Measurements from ENCODE around the gene APOBEC3A. TPM values are rescaled to one million over a fixed set of nuclear protein-coding genes. Genes with fewer than 3 reads are reported as not detected.
"Not testable (repeated sequence)": the region's sequence is repeated elsewhere in the genome, so short reads cannot be mapped to it uniquely, and the experiment has no call there.

APOBEC3A gene
- total RNA-seq, 1 donor from 2014 or later: not detected

- Mint-ChIP-seq H3K27ac (ENCODE audit: unreplicated experiment) (no peak overlapping the region), H3K36me3 (ENCODE audit: low read depth) (peaks cover 4% of the 10 kb centered on the region), H3K27me3 (ENCODE audit: low read depth) (no peaks in the 10 kb centered on the region), H3K4me1 (peaks cover 6% of the 10 kb centered on the region), H3K9me3 (no peaks in the 10 kb centered on the region), H3K4me3 (no peak overlapping the region)
- DNase-seq (ENCODE audit: low read depth, low spot score): no peak
- TF ChIP-seq, protein P1, sequence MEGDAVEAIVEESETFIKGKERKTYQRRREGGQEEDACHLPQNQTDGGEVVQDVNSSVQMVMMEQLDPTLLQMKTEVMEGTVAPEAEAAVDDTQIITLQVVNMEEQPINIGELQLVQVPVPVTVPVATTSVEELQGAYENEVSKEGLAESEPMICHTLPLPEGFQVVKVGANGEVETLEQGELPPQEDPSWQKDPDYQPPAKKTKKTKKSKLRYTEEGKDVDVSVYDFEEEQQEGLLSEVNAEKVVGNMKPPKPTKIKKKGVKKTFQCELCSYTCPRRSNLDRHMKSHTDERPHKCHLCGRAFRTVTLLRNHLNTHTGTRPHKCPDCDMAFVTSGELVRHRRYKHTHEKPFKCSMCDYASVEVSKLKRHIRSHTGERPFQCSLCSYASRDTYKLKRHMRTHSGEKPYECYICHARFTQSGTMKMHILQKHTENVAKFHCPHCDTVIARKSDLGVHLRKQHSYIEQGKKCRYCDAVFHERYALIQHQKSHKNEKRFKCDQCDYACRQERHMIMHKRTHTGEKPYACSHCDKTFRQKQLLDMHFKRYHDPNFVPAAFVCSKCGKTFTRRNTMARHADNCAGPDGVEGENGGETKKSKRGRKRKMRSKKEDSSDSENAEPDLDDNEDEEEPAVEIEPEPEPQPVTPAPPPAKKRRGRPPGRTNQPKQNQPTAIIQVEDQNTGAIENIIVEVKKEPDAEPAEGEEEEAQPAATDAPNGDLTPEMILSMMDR (conservative IDR thresholded peaks at IDR 0.05): no peak
Observed at GRCh38 chr22:38987171-38987895, 29.9 kb downstream of the APOBEC3A start.

DNA sequence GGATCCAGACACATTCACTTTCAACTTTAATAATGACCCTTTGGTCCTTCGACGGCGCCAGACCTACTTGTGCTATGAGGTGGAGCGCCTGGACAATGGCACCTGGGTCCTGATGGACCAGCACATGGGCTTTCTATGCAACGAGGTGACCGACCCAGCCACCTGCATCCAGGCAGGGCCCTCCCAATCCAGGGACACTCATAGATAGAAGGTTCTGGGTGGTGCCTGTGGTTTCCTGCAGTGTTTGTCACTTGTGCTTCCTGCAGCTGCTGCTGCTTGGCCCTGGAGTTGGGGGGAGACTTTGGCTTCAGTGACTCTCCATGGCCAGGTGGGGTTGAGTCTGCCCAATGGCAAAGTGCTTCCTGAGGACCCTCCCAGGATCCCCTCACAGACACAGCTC is 32.1 kb downstream of the APOBEC3A start:
- no peaks in the 10 kb centered on the region for H3K27me3 Mint-ChIP-seq (ENCODE audit: low read depth)
- no peak overlapping the region for H3K27ac Mint-ChIP-seq (ENCODE audit: unreplicated experiment)
- no peaks in the 10 kb centered on the region for H3K36me3 Mint-ChIP-seq (ENCODE audit: low read depth)

GRCh38 chr22:38992871-38993371 is 35.5 kb downstream of the APOBEC3A start:
- H3K27me3 Mint-ChIP-seq (ENCODE audit: low read depth); H3K4me3 Mint-ChIP-seq; H3K27ac Mint-ChIP-seq (ENCODE audit: unreplicated experiment); H3K36me3 Mint-ChIP-seq (ENCODE audit: low read depth); H3K4me1 Mint-ChIP-seq; DNase-seq (ENCODE audit: low read depth, low spot score); H3K9me3 Mint-ChIP-seq: not testable (repeated sequence)

More for the DNA sequence above, 32.1 kb downstream of the APOBEC3A start:
- Mint-ChIP-seq H3K9me3 (no peaks in the 10 kb centered on the region), H3K4me1 (peaks cover 8% of the 10 kb centered on the region), H3K4me3 (no peak overlapping the region)
- no peak for DNase-seq (ENCODE audit: low read depth, low spot score)
- TF ChIP-seq, protein P1 (conservative IDR thresholded peaks at IDR 0.05): no peak

DNA sequence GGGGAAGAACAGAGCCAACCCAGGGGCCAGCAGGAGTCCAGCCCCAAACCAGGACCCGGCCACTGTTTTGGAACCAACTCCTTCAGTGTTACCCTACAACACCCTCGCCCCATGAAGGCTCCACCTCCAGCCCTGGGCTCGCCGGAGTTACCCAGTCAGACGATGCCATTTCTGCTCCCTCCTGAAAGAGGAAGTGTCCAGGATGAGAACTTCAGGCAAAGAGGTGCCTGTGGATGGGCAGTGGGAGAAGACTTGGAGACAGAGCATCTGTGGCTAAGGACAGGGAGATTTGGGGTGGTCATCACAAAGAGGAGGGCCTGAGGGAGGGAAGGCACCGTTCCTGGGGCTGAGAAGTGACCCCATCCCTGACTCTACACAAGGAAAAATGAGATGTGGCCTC is 38.7 kb downstream of the APOBEC3A start:
- no peaks in the 10 kb centered on the region for H3K36me3 Mint-ChIP-seq (ENCODE audit: low read depth)
- TF ChIP-seq, protein P1 (conservative IDR thresholded peaks at IDR 0.05): no peak
- H3K4me1 Mint-ChIP-seq: peaks cover 12% of the 10 kb centered on the region
- DNase-seq (ENCODE audit: low read depth, low spot score): no peak
- no peaks in the 10 kb centered on the region for H3K9me3 Mint-ChIP-seq
- H3K4me3 Mint-ChIP-seq: no peak overlapping the region
- no peak overlapping the region for H3K27ac Mint-ChIP-seq (ENCODE audit: unreplicated experiment)
- peaks cover 22% of the 10 kb centered on the region for H3K27me3 Mint-ChIP-seq (ENCODE audit: low read depth)

GRCh38 chr22:38997518-38997917 is 40.1 kb downstream of the APOBEC3A start:
- H3K36me3 Mint-ChIP-seq (ENCODE audit: low read depth): no peaks in the 10 kb centered on the region
- peaks cover 9% of the 10 kb centered on the region for H3K4me1 Mint-ChIP-seq
- no peak overlapping the region for H3K27ac Mint-ChIP-seq (ENCODE audit: unreplicated experiment)
- no peak overlapping the region for H3K4me3 Mint-ChIP-seq
- peaks cover 22% of the 10 kb centered on the region for H3K27me3 Mint-ChIP-seq (ENCODE audit: low read depth)
- H3K9me3 Mint-ChIP-seq: no peaks in the 10 kb centered on the region
- TF ChIP-seq, protein P1 (conservative IDR thresholded peaks at IDR 0.05): no peak
- DNase-seq (ENCODE audit: low read depth, low spot score): no peak

GRCh38 chr22:39003165-39003638 is 45.8 kb downstream of the APOBEC3A start:
- Mint-ChIP-seq H3K4me3 (no peak overlapping the region), H3K27me3 (ENCODE audit: low read depth) (peaks cover 12% of the 10 kb centered on the region), H3K9me3 (peaks cover 1% of the 10 kb centered on the region), H3K27ac (ENCODE audit: unreplicated experiment) (no peak overlapping the region), H3K4me1 (peaks cover 8% of the 10 kb centered on the region), H3K36me3 (ENCODE audit: low read depth) (no peaks in the 10 kb centered on the region)
- TF ChIP-seq, protein P1 (conservative IDR thresholded peaks at IDR 0.05): peak; percentile 80
- DNase-seq (ENCODE audit: low read depth, low spot score): peak; percentile 72
